CD4-positive, alpha-beta T cell treated with Interleukin-12 subunit alpha and Interleukin-12 subunit beta, for 1 hour (primary cell): Measurements from ENCODE around the gene DLX3.
"Not testable (repeated sequence)": the region's sequence is repeated elsewhere in the genome, so short reads cannot be mapped to it uniquely, and the experiment has no call there.

Source experiments
- DNase-seq: peaks from one replicate; pipeline ENCODE4 v3.0.0-alpha.2; 2020

The DLX3 gene

GRCh38 chr17:49995055-49995738 is at the start of gene DLX3:
DLX3 (minus strand) TSS chr17:49995224; CDS start chr17:49994998, 226 bp downstream.
- no peak for DNase-seq

- no peak for DNase-seq
Observed at GRCh38 chr17:50044483-50044882, 49.5 kb upstream of the DLX3 start.

- DNase-seq, result no peak
Observed at GRCh38 chr17:50043290-50044148, 48.5 kb upstream of the DLX3 start.

GRCh38 chr17:50042211-50042610 is 47.2 kb upstream of the DLX3 start:
- DNase-seq, result no peak

GRCh38 chr17:50040496-50040895 is 45.5 kb upstream of the DLX3 start:
- DNase-seq, result not testable (repeated sequence)

GRCh38 chr17:50039058-50039457 is 44.0 kb upstream of the DLX3 start:
- no peak for DNase-seq

- DNase-seq, result no peak
Observed at GRCh38 chr17:50037321-50038107, 42.5 kb upstream of the DLX3 start.

GRCh38 chr17:50036455-50037261 is 41.6 kb upstream of the DLX3 start:
- no peak for DNase-seq

GRCh38 chr17:50035945-50036344 is 40.9 kb upstream of the DLX3 start:
- DNase-seq, result no peak

GRCh38 chr17:50035421-50035879 is 40.4 kb upstream of the DLX3 start:
- DNase-seq, result no peak

GRCh38 chr17:50034498-50035364 is 39.7 kb upstream of the DLX3 start:
- DNase-seq, result no peak

GRCh38 chr17:50033316-50033715 is 38.3 kb upstream of the DLX3 start:
- DNase-seq, result no peak

GRCh38 chr17:50029185-50029584 is 34.2 kb upstream of the DLX3 start:
- no peak for DNase-seq

GRCh38 chr17:50028736-50029120 is 33.7 kb upstream of the DLX3 start:
- no peak for DNase-seq

- no peak for DNase-seq
Observed at GRCh38 chr17:50027881-50028735, 33.1 kb upstream of the DLX3 start.

- DNase-seq, result no peak
Observed at GRCh38 chr17:50027172-50027880, 32.3 kb upstream of the DLX3 start.

- DNase-seq, result peak; percentile 81
Observed at GRCh38 chr17:50026837-50027171, 31.8 kb upstream of the DLX3 start.

- DNase-seq, result no peak
Observed at GRCh38 chr17:50026046-50026675, 31.1 kb upstream of the DLX3 start.

- DNase-seq, result no peak
Observed at GRCh38 chr17:50024808-50025207, 29.8 kb upstream of the DLX3 start.
